NCI-H1436 treated with DMSO at 0.1 percent for 48 hours (cell line): ENCODE data around the gene PSMD1.

Experiments
- DNase-seq: peaks from one replicate; lab custom pipeline; 2025; lab: John Stamatoyannopoulos, UW

Gene PSMD1

GRCh38 chr2:231211486-231211885 lies 154.8 kb downstream of the PSMD1 start:
- DNase-seq = no peak

DNA sequence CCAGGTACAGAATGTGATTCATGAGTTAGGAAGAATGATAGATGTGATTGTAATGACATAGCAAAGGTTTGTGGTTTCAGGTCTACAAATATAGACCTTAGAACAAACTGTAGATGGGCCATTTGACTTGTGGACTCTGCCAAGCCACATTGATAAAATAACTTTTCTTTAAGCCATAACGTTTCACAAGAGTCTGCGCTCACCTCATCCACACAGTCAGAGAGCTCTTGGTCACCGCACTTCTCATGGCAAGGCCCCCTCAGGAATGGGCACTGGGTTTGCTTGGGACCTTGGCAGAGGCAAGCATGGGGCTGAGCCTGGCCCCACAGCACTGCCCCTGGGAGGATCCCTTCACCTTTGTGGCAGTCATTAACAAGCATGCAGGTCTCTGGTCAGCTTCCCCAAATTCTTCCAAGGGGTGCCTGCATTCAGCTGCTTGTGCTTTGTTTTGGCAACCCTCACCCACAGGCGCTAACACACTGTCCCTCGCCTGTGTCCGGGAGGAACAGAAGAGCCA lies 155.7 kb downstream of the PSMD1 start:
- no peak for DNase-seq

- no peak for DNase-seq
These were observed 157.4 kb downstream of the PSMD1 start for GRCh38 chr2:231213931-231214642.

GRCh38 chr2:231218366-231218765 lies 161.7 kb downstream of the PSMD1 start:
- DNase-seq = no peak

GRCh38 chr2:231219289-231219688 lies 162.6 kb downstream of the PSMD1 start:
- DNase-seq = no peak

- DNase-seq = no peak
These were observed 165.1 kb downstream of the PSMD1 start for GRCh38 chr2:231221761-231222160.
